Panc1 (cell line): ENCODE measurements around the gene FAF1. TPM values are rescaled to one million over a fixed set of nuclear protein-coding genes. Genes with fewer than 3 reads are reported as not detected.

Experiments used
- ATAC-seq: fragments of 200-7000 bp; cut with Tn5 transposase; 2 replicates; pipeline ENCODE4 v1.9.1; 2020; ENCODE audit warnings: mild to moderate bottlenecking, moderate library complexity
- BruUV-seq: library from RNA; stranded (reverse); fragments of 400-500 nt; replicated peaks from 2 replicates; lab custom pipeline; 2021; lab: Mats Ljungman, UMichigan
- CTCF ChIA-PET: fragments of 300-600 bp; sonication (Branson Sonifier 250); formaldehyde crosslinking; loops from one replicate; lab custom pipeline; 2022; ENCODE audit warnings: antibody characterized with exemption; lab: Charles Lee
- POLR2A ChIA-PET: fragments of 300-600 bp; sonication (Branson Sonifier 250); formaldehyde crosslinking; loops from one replicate; lab custom pipeline; 2022; ENCODE audit warnings: antibody characterized with exemption; lab: Charles Lee
- DNase-seq: peaks from one replicate; pipeline ENCODE4 v3.0.0-alpha.2; 2010; ENCODE audit warnings: low read depth, low spot score
- H3K27ac ChIP-seq: 2 replicates; pipeline ENCODE4 v1.5.1; 2011; ENCODE audit warnings: mild to moderate bottlenecking, low read length, inconsistent platforms
- H3K27me3 ChIP-seq: fragments of 200-500 bp; sonication (Bioruptor generic); 2 replicates; pipeline ENCODE4 v1.6.0; 2014; ENCODE audit warnings: low read length, inconsistent platforms; ENCODE audit not compliant: control insufficient read depth, insufficient read depth
- H3K36me3 ChIP-seq: fragments of 200-500 bp; sonication (Bioruptor generic); 2 replicates; pipeline ENCODE4 v1.5.1; 2014; ENCODE audit warnings: inconsistent platforms, mild to moderate bottlenecking, low read length, moderate library complexity; ENCODE audit not compliant: control insufficient read depth, insufficient read depth
- H3K4me1 ChIP-seq: 2 replicates; pipeline ENCODE4 v1.5.1; 2011; ENCODE audit warnings: inconsistent platforms, mild to moderate bottlenecking, low read length, moderate library complexity; ENCODE audit not compliant: control insufficient read depth, insufficient read depth
- H3K4me3 ChIP-seq, 2 experiments: 2 replicates each; pipeline ENCODE4 v1.5.1; 2011 to 2012; ENCODE audit warnings: low read depth in 2 of 2, low read length in 2 of 2, mild to moderate bottlenecking in 2 of 2, inconsistent platforms in 1 of 2, moderate library complexity in 1 of 2
- H3K9me3 ChIP-seq: fragments of 200-500 bp; sonication (Bioruptor generic); 2 replicates; pipeline ENCODE4 v1.5.1; 2014; ENCODE audit warnings: low read depth, mild to moderate bottlenecking, inconsistent platforms, low read length, moderate library complexity; ENCODE audit not compliant: control insufficient read depth, insufficient read depth
- POLR2AphosphoS5 ChIP-seq: IDR thresholded peaks from 2 replicates; pipeline ENCODE4 v1.6.1; 2012; ENCODE audit warnings: mild to moderate bottlenecking, low read depth, low read length, moderate library complexity
- SIN3A ChIP-seq: IDR thresholded peaks from 2 replicates; pipeline ENCODE4 v1.6.1; 2012; ENCODE audit warnings: low read depth, mild to moderate bottlenecking, low read length, moderate library complexity, borderline replicate concordance; ENCODE audit not compliant: insufficient read depth
- TCF7L2 ChIP-seq: IDR thresholded peaks from 2 replicates; pipeline ENCODE4 v1.6.1; 2011; ENCODE audit warnings: mild to moderate bottlenecking, low read depth, low read length, inconsistent platforms
- in situ Hi-C: cut with HindIII; loops from 2 replicates; pipeline ENCODE4 v1.10.0; 2016; ENCODE audit warnings: low sequenced_read_pairs, low pct_unique_long_range_greater_than_20kb
- intact Hi-C: fragments of 100-400 bp; cut with micrococcal nuclease; formaldehyde crosslinking; loops from one replicate; pipeline ENCODE4 v1.10.0; 2022; ENCODE audit not compliant: unreplicated experiment
- total RNA-seq: library from RNA; stranded (reverse); gene quantifications from one replicate; pipeline ENCODE4 v1.2.1, GENCODE V29; 2021; ENCODE audit not compliant: unreplicated experiment
- TF ChIP-seq, protein P1 (sequence below), 2 experiments: IDR thresholded peaks; 2 replicates each; pipeline ENCODE4 v1.6.1; 2011 to 2012; ENCODE audit warnings: low read depth in 2 of 2, control low read depth in 1 of 2, low read length in 1 of 2, mild to moderate bottlenecking in 1 of 2, moderate library complexity in 1 of 2; ENCODE audit not compliant: insufficient read depth in 1 of 2
- TF ChIP-seq, protein P2 (sequence below): fragments of 450-650 bp; IDR thresholded peaks from 2 replicates; pipeline ENCODE4 v1.5.1; 2017; ENCODE audit warnings: mild to moderate bottlenecking

The FAF1 gene
- total RNA-seq, 1 experiment from 2014 or later, result 101 TPM

GRCh38 chr1:50857702-50858101 lies 102.4 kb downstream of the FAF1 start:
- no TSS peak for BruUV-seq
- H3K27ac ChIP-seq, result no peak overlapping the region
- POLR2A ChIA-PET, result interaction anchor here (0.6 kb wide), 1 partner anchor 100 kb away, joined by 8 read pairs; no protein-coding TSS in a partner anchor
- H3K36me3 ChIP-seq, result no peaks in the 10 kb centered on the region
- no peak for ATAC-seq
- H3K4me1 ChIP-seq, result no peaks in the 10 kb centered on the region
- intact Hi-C loops (no loop called here), in situ Hi-C loops (no loop called here)
- DNase-seq, result no peak
- H3K27me3 ChIP-seq, result no peaks in the 10 kb centered on the region
- no peak for TF ChIP-seq TCF7L2
- no peak for TF ChIP-seq SIN3A
- TF ChIP-seq, protein P1, sequence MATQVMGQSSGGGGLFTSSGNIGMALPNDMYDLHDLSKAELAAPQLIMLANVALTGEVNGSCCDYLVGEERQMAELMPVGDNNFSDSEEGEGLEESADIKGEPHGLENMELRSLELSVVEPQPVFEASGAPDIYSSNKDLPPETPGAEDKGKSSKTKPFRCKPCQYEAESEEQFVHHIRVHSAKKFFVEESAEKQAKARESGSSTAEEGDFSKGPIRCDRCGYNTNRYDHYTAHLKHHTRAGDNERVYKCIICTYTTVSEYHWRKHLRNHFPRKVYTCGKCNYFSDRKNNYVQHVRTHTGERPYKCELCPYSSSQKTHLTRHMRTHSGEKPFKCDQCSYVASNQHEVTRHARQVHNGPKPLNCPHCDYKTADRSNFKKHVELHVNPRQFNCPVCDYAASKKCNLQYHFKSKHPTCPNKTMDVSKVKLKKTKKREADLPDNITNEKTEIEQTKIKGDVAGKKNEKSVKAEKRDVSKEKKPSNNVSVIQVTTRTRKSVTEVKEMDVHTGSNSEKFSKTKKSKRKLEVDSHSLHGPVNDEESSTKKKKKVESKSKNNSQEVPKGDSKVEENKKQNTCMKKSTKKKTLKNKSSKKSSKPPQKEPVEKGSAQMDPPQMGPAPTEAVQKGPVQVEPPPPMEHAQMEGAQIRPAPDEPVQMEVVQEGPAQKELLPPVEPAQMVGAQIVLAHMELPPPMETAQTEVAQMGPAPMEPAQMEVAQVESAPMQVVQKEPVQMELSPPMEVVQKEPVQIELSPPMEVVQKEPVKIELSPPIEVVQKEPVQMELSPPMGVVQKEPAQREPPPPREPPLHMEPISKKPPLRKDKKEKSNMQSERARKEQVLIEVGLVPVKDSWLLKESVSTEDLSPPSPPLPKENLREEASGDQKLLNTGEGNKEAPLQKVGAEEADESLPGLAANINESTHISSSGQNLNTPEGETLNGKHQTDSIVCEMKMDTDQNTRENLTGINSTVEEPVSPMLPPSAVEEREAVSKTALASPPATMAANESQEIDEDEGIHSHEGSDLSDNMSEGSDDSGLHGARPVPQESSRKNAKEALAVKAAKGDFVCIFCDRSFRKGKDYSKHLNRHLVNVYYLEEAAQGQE (IDR thresholded peaks at IDR 0.05; ENCODE audit: insufficient read depth in 1 of 2, low read depth in 2 of 2, low read length in 1 of 2), result no peak
- TF ChIP-seq, protein P2, sequence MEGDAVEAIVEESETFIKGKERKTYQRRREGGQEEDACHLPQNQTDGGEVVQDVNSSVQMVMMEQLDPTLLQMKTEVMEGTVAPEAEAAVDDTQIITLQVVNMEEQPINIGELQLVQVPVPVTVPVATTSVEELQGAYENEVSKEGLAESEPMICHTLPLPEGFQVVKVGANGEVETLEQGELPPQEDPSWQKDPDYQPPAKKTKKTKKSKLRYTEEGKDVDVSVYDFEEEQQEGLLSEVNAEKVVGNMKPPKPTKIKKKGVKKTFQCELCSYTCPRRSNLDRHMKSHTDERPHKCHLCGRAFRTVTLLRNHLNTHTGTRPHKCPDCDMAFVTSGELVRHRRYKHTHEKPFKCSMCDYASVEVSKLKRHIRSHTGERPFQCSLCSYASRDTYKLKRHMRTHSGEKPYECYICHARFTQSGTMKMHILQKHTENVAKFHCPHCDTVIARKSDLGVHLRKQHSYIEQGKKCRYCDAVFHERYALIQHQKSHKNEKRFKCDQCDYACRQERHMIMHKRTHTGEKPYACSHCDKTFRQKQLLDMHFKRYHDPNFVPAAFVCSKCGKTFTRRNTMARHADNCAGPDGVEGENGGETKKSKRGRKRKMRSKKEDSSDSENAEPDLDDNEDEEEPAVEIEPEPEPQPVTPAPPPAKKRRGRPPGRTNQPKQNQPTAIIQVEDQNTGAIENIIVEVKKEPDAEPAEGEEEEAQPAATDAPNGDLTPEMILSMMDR, result no peak
- TF ChIP-seq POLR2AphosphoS5, result no peak
- no peak overlapping the region for H3K4me3 ChIP-seq
- CTCF ChIA-PET, result no interaction called here
- peaks cover 14% of the 10 kb centered on the region; the same call in 1 of the 2 replicates for H3K9me3 ChIP-seq

- Histone ChIP-seq H3K4me3 (no peak overlapping the region), H3K27ac (no peak overlapping the region), H3K27me3 (no peaks in the 10 kb centered on the region), H3K36me3 (no peaks in the 10 kb centered on the region), H3K4me1 (no peaks in the 10 kb centered on the region), H3K9me3 (no peaks in the 10 kb centered on the region)
- BruUV-seq, result no TSS peak
- POLR2A ChIA-PET, result no interaction called here
- in situ Hi-C loops (no loop called here), intact Hi-C loops (no loop called here)
- TF ChIP-seq POLR2AphosphoS5, result no peak
- TF ChIP-seq TCF7L2, result no peak
- TF ChIP-seq, protein P1 (IDR thresholded peaks at IDR 0.05; ENCODE audit: insufficient read depth in 1 of 2, low read depth in 2 of 2, low read length in 1 of 2), result no peak
- CTCF ChIA-PET, result no interaction called here
- DNase-seq (no peak), ATAC-seq (no peak)
These were observed 106.7 kb downstream of the FAF1 start for GRCh38 chr1:50853325-50853724.
